Measurements from ENCODE around the gene SERINC5.

Gene SERINC5

GRCh38 chr5:80067531-80068245, 188.2 kb downstream of the SERINC5 start:
- no peak for DNase-seq (ENCODE audit: low read depth)

- no peak for DNase-seq (ENCODE audit: low read depth)
Measured at GRCh38 chr5:80067016-80067415, 188.8 kb downstream of the SERINC5 start.

- no peak for DNase-seq (ENCODE audit: low read depth)
Measured at GRCh38 chr5:80064124-80064523, 191.7 kb downstream of the SERINC5 start.
